ENCODE measurements around the gene VWF.

The VWF gene

DNA sequence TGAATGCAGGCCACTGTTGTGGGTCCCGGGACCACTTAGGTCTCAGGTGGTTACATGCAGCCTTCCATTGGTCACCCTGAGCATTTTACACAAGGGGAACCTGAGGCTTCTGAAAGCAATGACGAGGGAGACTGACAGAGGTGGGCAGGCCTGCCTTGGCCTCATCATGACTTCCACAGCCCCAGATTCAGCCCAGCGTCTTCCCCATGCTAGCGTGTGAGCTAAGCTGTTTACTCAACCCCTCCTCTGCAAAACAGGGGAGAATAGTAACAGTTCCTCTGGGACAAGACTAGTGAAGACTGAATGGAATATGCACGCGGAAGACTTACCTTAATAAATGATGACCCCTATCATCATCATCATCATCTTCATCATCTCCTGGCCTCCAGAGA is 46.8 kb downstream of the VWF start:
- H3K4me3 ChIP-seq (ENCODE audit: low read length) = no peak overlapping the region
- TF ChIP-seq, protein P1, sequence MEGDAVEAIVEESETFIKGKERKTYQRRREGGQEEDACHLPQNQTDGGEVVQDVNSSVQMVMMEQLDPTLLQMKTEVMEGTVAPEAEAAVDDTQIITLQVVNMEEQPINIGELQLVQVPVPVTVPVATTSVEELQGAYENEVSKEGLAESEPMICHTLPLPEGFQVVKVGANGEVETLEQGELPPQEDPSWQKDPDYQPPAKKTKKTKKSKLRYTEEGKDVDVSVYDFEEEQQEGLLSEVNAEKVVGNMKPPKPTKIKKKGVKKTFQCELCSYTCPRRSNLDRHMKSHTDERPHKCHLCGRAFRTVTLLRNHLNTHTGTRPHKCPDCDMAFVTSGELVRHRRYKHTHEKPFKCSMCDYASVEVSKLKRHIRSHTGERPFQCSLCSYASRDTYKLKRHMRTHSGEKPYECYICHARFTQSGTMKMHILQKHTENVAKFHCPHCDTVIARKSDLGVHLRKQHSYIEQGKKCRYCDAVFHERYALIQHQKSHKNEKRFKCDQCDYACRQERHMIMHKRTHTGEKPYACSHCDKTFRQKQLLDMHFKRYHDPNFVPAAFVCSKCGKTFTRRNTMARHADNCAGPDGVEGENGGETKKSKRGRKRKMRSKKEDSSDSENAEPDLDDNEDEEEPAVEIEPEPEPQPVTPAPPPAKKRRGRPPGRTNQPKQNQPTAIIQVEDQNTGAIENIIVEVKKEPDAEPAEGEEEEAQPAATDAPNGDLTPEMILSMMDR (IDR thresholded peaks at IDR 0.05; ENCODE audit: insufficient read depth, low read depth, low read length, missing control alignments) = no peak
- no peak for DNase-seq (ENCODE audit: low read depth)

DNA sequence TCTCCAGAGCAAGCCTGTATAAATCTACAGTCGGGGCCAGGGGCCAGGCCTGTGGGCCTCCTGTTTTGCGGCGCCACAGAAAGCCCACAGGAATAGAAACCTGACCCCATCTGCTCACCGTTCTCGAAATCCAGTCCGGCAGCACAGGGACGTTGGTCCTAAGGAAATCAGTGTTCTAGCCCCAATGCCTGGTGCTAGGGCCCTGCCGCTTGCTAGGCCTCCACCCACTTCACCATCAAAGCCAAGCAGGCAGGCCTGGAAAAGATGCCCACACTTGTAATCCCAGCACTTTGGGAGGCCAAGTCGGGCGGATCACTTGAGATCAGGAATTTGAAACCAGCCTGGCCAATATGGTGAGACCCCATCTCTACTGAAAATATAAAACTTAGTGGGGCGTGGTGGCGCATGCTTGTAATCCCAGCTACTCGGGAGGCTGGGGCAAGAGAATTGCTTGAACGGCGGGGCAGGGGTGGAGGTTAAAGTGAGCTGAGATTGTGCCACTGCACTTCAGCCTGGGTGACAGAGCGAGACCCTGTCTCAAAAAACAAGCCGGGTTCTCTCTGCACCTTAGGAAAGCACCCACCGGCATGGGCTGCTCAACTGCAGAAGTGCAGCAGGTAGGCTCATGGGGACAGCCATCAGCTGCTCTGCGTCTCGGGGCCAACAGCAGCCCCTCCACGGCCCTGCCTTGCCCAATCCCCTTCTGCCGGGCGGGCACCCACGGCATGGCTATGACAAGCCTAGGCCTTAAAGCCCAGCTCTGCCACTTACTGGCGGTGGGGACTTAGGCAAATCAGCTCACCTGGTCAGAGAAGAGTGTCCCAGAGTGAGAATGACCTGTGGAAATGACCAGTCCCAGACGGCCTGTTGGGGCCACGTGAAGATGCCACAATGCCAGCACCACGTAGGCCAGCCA is 47.4 kb downstream of the VWF start:
- DNase-seq (ENCODE audit: low read depth) = no peak
- TF ChIP-seq, protein P1 (IDR thresholded peaks at IDR 0.05; ENCODE audit: insufficient read depth, low read depth, low read length, missing control alignments) = no peak
- no peak overlapping the region for H3K4me3 ChIP-seq (ENCODE audit: low read length)

DNA sequence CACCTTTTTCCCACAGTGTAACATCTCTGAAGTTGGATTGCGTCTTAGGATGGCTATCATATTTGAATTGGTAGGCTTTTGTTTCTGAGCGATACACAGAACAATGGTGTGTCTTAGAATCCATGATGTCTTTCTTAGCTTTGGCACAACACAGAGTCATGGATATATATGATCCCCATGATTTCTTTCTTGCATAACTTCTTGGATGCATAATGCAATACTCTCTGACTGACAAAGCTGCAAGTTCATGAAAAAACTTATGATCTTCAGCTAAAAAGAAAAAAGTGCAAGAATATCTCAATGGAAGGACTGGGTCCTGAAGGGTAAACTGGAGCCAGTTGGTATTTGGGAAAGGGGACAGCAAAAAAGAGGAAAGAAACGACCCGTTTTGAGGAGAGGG is 48.1 kb downstream of the VWF start:
- no peak overlapping the region for H3K4me3 ChIP-seq (ENCODE audit: low read length)
- TF ChIP-seq, protein P1 (IDR thresholded peaks at IDR 0.05; ENCODE audit: insufficient read depth, low read depth, low read length, missing control alignments) = no peak
- DNase-seq (ENCODE audit: low read depth) = no peak

DNA sequence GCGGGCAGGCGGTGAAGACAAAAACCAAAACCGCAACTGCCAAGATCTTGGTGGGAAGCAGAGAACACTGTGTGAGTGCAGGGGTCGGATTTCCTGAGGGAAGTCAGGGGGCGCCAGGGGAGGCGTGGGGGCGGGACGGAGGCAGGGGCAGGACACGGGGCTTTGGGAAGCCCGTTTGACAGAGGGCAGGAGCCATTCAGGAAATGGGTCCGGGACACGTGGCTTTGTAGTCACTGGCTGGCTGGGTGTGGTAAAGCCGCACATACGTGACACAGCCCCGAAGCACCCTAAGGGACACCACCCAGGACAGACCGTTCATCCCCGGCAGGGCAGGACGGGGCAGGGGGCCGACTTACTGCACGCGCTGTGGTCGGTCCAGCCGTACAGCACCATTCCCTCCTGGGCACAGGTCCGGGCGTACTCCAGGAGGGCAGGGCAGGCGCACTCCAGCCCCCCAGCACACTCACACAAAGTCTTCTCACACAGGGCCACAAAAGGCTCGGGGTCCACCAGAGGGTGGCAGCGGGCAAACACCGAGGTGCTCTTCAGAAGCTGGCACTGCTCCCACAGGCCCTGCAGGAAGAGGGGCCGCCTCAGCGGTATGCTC is 49.4 kb downstream of the VWF start:
- no peak for DNase-seq (ENCODE audit: low read depth)
- H3K4me3 ChIP-seq (ENCODE audit: low read length) = no peak overlapping the region
- TF ChIP-seq, protein P1 (IDR thresholded peaks at IDR 0.05; ENCODE audit: insufficient read depth, low read depth, low read length, missing control alignments) = no peak

DNA sequence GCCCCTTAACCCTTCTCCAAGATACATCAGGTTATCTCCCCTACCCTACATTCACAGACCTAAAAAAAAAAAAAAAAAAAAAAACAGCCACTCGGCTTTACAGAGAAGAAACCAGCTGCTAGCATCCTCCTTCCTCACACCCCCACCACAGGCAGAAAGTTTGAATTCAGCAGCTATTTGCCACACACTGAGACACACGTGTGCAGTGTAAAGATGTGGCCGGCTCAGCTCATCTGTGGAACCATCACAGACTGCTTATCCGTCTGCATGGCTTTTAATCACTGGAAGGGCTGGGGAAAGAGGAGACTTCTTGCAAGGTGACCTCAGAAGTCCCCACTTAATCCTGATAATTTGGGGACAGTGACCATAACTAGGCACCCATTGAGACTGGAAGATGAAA is 50.0 kb downstream of the VWF start:
- TF ChIP-seq, protein P1 (IDR thresholded peaks at IDR 0.05; ENCODE audit: insufficient read depth, low read depth, low read length, missing control alignments) = no peak
- H3K4me3 ChIP-seq (ENCODE audit: low read length) = no peak overlapping the region
- no peak for DNase-seq (ENCODE audit: low read depth)

DNA sequence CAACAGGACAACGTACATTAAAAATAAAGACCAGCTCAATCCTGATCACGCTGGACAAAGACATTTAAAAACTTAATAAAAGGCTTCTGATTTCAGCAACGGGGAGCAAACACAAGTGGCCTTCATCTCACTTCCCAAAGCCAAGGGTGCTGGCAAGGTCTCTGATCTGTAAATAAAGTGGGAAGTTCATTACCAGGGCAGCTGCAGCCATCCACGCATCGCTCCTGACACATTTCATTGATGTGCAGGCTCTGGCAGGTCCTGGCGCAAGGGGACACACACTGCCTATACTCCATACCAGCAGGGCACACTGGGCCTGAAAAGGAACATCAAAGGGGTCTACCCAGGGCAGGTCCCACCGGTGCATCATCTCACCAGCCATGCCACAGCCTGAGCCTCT is 51.0 kb downstream of the VWF start:
- TF ChIP-seq, protein P1 (IDR thresholded peaks at IDR 0.05; ENCODE audit: insufficient read depth, low read depth, low read length, missing control alignments) = no peak
- no peak for DNase-seq (ENCODE audit: low read depth)
- H3K4me3 ChIP-seq (ENCODE audit: low read length) = no peak overlapping the region
